Left ventricle myocardium superior (tissue), 1 donor: ENCODE data around the gene HSPA14. TPM values are rescaled to one million over a fixed set of nuclear protein-coding genes. Genes with fewer than 3 reads are reported as not detected.

Experiments
- total RNA-seq: library from RNA; stranded (reverse); fragmentation: NEBNext Ultra II Directional; extraction: Animal tissue kit (Norgen Biotek cat#: 25700); gene quantifications from one replicate; pipeline ENCODE4 v1.2.1, GENCODE V29; 2021
- donor health status: DM: no; HTN: yes; CAD: no; lungs with severe emphysema.

HSPA14 gene
- total RNA-seq, 1 donor from 2014 or later, result 8.8 TPM

Other genes with a start within 250 kb of the HSPA14 start
- gene FAM107B, start 63.4 kb upstream of the HSPA14 start, total RNA-seq, result 3.4 TPM
- gene CDNF, start 269 bp upstream of the HSPA14 start, total RNA-seq, result 2.0 TPM
- gene MSANTD7, start within 50 bp of the HSPA14 start, total RNA-seq, result 4.8 TPM
- 5.2 TPM for gene SUV39H2, start 40.6 kb downstream of the HSPA14 start, total RNA-seq
- gene DCLRE1C, start 115.8 kb downstream of the HSPA14 start, total RNA-seq, result 2.7 TPM
- not detected for gene MEIG1, start 121.1 kb downstream of the HSPA14 start, total RNA-seq
- gene OLAH, start 205.6 kb downstream of the HSPA14 start, total RNA-seq, result not detected